Fibroblast of mammary gland (primary cell): Measurements from ENCODE around the gene CLEC4E.
"Not testable (repeated sequence)": the region's sequence is repeated elsewhere in the genome, so short reads cannot be mapped to it uniquely, and the experiment has no call there.

Source experiments
- DNase-seq: peaks from one replicate; pipeline ENCODE4 v3.0.0-alpha.2; 2010; ENCODE audit warnings: low read depth
- H3K4me3 ChIP-seq: 2 replicates; pipeline ENCODE4 v1.5.1; 2011; ENCODE audit warnings: low read depth, mild to moderate bottlenecking, low read length, moderate library complexity; ENCODE audit not compliant: control insufficient read depth
- CTCF ChIP-seq: conservative IDR thresholded peaks from 2 replicates; pipeline ENCODE4 v1.5.1; 2011; ENCODE audit warnings: low read depth, low read length, inconsistent platforms; ENCODE audit not compliant: control insufficient read depth, insufficient read depth

Gene CLEC4E

GRCh38 chr12:8544295-8544694 is 3.6 kb upstream of the CLEC4E start:
- no peak overlapping the region for H3K4me3 ChIP-seq
- peak; percentile 66 for DNase-seq
- TF ChIP-seq CTCF, result peak; percentile 87

GRCh38 chr12:8541562-8541961 is 857 bp upstream of the CLEC4E start:
- no peak overlapping the region for H3K4me3 ChIP-seq
- no peak for DNase-seq
- no peak for TF ChIP-seq CTCF

- H3K4me3 ChIP-seq, DNase-seq: not testable (repeated sequence)
- peak; percentile 18 for TF ChIP-seq CTCF
Measured at GRCh38 chr12:8537820-8538219, 2.9 kb downstream of the CLEC4E start.

GRCh38 chr12:8532045-8532444 is 8.7 kb downstream of the CLEC4E start:
- no peak overlapping the region for H3K4me3 ChIP-seq
- no peak for DNase-seq
- TF ChIP-seq CTCF, result no peak

- DNase-seq, result no peak
- TF ChIP-seq CTCF, result no peak
- no peak overlapping the region for H3K4me3 ChIP-seq
Measured at GRCh38 chr12:8527250-8528130, 13.2 kb downstream of the CLEC4E start.

GRCh38 chr12:8519171-8519570 is 21.5 kb downstream of the CLEC4E start:
- H3K4me3 ChIP-seq, result no peak overlapping the region
- no peak for DNase-seq
- TF ChIP-seq CTCF, result no peak

- no peak for DNase-seq
- no peak overlapping the region for H3K4me3 ChIP-seq
- TF ChIP-seq CTCF, result no peak
Measured at GRCh38 chr12:8517971-8518370, 22.7 kb downstream of the CLEC4E start.
